ENCODE measurements around the gene ZBTB20.

- no peak for TF ChIP-seq CTCF (IDR thresholded peaks at IDR 0.05)
- no peak for TF ChIP-seq POLR2A (IDR thresholded peaks at IDR 0.05)
Observed at GRCh38 chr3:114792159-114792918, 354.7 kb downstream of the ZBTB20 start.
